ENCODE data around the gene PCP4.

- TF ChIP-seq POLR2A (IDR thresholded peaks at IDR 0.05; ENCODE audit: low read depth, low read length) (no peak), POLR2AphosphoS5 (IDR thresholded peaks at IDR 0.05; ENCODE audit: low read depth, low read length) (no peak)
These were observed 68.5 kb downstream of the PCP4 start for GRCh38 chr21:39935716-39936115.

Data from GM12892 (cell line).